K562 (cell line): Measurements from ENCODE around the gene NDFIP1. TPM values are rescaled to one million over a fixed set of nuclear protein-coding genes. Genes with fewer than 3 reads are reported as not detected.

ENCODE experiments used
- ATAC-seq: fragments of 200-7000 bp; cut with Tn5 transposase; 3 replicates; pipeline ENCODE4 v1.9.1; 2020; ENCODE audit warnings: moderate library complexity
- BruUV-seq: library from RNA; stranded (reverse); fragments of 400-500 nt; replicated peaks from 2 replicates; lab custom pipeline; 2021; lab: Mats Ljungman, UMichigan
- CTCF ChIA-PET: fragments of 300-600 bp; formaldehyde crosslinking; extraction: SDS; loops from one replicate; lab custom pipeline; 2021; ENCODE audit warnings: low intra/inter-chr PET ratio; lab: Yijun Ruan, JAX
- POLR2A ChIA-PET: fragments of 300-600, 350-650 bp; sonication (Branson Sonifier 250); formaldehyde crosslinking; extraction: SDS; loops from one replicate; lab custom pipeline; 2021; ENCODE audit warnings: antibody characterized with exemption, inconsistent platforms; lab: Yijun Ruan, JAX
- DNase-seq, 4 experiments: peaks; one replicate each; pipeline versions ENCODE4 v3.0.0 to v3.0.0-alpha.2; 2011 to 2018; ENCODE audit warnings: low spot score in 3 of 4, mixed read lengths in 3 of 4; ENCODE audit errors: extremely low read depth in 1 of 4
- FAIRE-seq: peaks from 2 replicates; lab custom pipeline; 2011; peaks lifted over from hg19 to GRCh38; lab: Jason Lieb, UNC
- H2AFZ ChIP-seq: 2 replicates; pipeline ENCODE4 v1.6.0; 2011; ENCODE audit warnings: low read depth, low read length, control low read depth, inconsistent platforms
- H3K27ac ChIP-seq: fragments of 200-600 bp; 3 replicates; pipeline ENCODE4 v1.8.0; 2011; ENCODE audit warnings: low read depth, mild to moderate bottlenecking, control low read depth, inconsistent platforms, low read length, moderate library complexity, mixed read lengths; ENCODE audit errors: extremely low read depth
- H3K27me3 ChIP-seq, 2 experiments: fragments of 300-600 bp in 1 of 2; 2 replicates in 1 of 2; 3 replicates in 1 of 2; pipeline versions ENCODE4 v1.6.0 to v1.8.0; 2011; ENCODE audit warnings: inconsistent platforms in 2 of 2, low read length in 2 of 2, mild to moderate bottlenecking in 1 of 2, mixed read lengths in 1 of 2, moderate library complexity in 1 of 2; ENCODE audit not compliant: control insufficient read depth in 2 of 2, insufficient read depth in 2 of 2
- H3K36me3 ChIP-seq: fragments of 300-600 bp; 3 replicates; pipeline ENCODE4 v1.8.0; 2011; ENCODE audit warnings: mild to moderate bottlenecking, low read length, inconsistent platforms; ENCODE audit not compliant: control insufficient read depth, insufficient read depth
- H3K4me1 ChIP-seq, 2 experiments: fragments of 200-600 bp in 1 of 2; replicated peaks in 1 of 2; 2 replicates in 1 of 2; 3 replicates in 1 of 2; pipeline versions ENCODE4 v1.5.1 to v1.8.0; 2011; ENCODE audit warnings: inconsistent platforms in 2 of 2, low read length in 2 of 2, mild to moderate bottlenecking in 1 of 2, mixed read lengths in 1 of 2, moderate library complexity in 1 of 2; ENCODE audit not compliant: control insufficient read depth in 2 of 2, insufficient read depth in 2 of 2
- H3K4me2 ChIP-seq: 2 replicates; pipeline ENCODE4 v1.6.1; 2011; ENCODE audit warnings: low read length, control low read depth, inconsistent platforms, mixed read lengths; ENCODE audit not compliant: insufficient read depth
- H3K4me3 ChIP-seq: fragments of 200-600 bp; sonication (generic), shearing (Covaris generic); 2 replicates; pipeline ENCODE4 v1.5.1; 2016; ENCODE audit warnings: control low read depth, inconsistent platforms
- H3K79me2 ChIP-seq: fragments of 200-600 bp; 3 replicates; pipeline ENCODE4 v1.8.0; 2011; ENCODE audit warnings: low read length, inconsistent platforms; ENCODE audit not compliant: control insufficient read depth, insufficient read depth
- H3K9ac ChIP-seq, 2 experiments: 2 replicates each; pipeline versions ENCODE4 v1.6.0 to v1.6.1; 2011; ENCODE audit warnings: low read depth in 2 of 2, low read length in 2 of 2, control low read depth in 1 of 2, inconsistent platforms in 1 of 2, mild to moderate bottlenecking in 1 of 2, mixed read lengths in 1 of 2; ENCODE audit not compliant: insufficient read depth in 1 of 2
- H3K9me1 ChIP-seq: one replicate; pipeline ENCODE4 v1.6.0; 2011; ENCODE audit warnings: inconsistent platforms, mild to moderate bottlenecking, low read length, moderate library complexity; ENCODE audit not compliant: control insufficient read depth, insufficient read depth
- H3K9me3 ChIP-seq: replicated peaks from 2 replicates; pipeline ENCODE4 v1.5.1; 2011; ENCODE audit warnings: low read depth, low read length, inconsistent platforms; ENCODE audit not compliant: control insufficient read depth, insufficient read depth
- H4K20me1 ChIP-seq: replicated peaks from 2 replicates; pipeline ENCODE4 v1.6.1; 2011; ENCODE audit warnings: low read length, inconsistent platforms, mixed read lengths; ENCODE audit not compliant: control insufficient read depth, insufficient read depth
- ADNP ChIP-seq: fragments of 200-800 bp; sonication (Bioruptor generic); IDR thresholded peaks from 2 replicates; pipeline ENCODE4 v1.6.1; 2016; ENCODE audit warnings: missing genetic modification characterization, missing compliant biosample characterization
- ATF1 ChIP-seq, 2 experiments: fragments of 450-650 bp in 1 of 2; IDR thresholded peaks; 2 replicates each; pipeline ENCODE4 v1.6.1; 2016; ENCODE audit warnings: missing compliant biosample characterization in 1 of 2, missing genetic modification characterization in 1 of 2
- CREB1 ChIP-seq, 2 experiments: sonication (generic) in 1 of 2; formaldehyde crosslinking in 1 of 2; IDR thresholded peaks; 2 replicates each; pipeline versions ENCODE4 v1.6.1 to v1.8.0; 2012 to 2022; ENCODE audit warnings: inconsistent platforms in 1 of 2, mild to moderate bottlenecking in 1 of 2, missing genetic modification reagents in 1 of 2, moderate library complexity in 1 of 2
- KDM5B ChIP-seq: fragments of 200-600 bp; sonication (generic); IDR thresholded peaks from 2 replicates; pipeline ENCODE4 v1.6.1; 2012; ENCODE audit warnings: low read depth, mild to moderate bottlenecking, moderate library complexity, low read length, control low read depth, inconsistent platforms; ENCODE audit not compliant: insufficient replicate concordance
- MED1 ChIP-seq: sonication (generic); formaldehyde crosslinking; IDR thresholded peaks from 2 replicates; pipeline ENCODE4 v1.8.1; 2023; ENCODE audit warnings: missing genetic modification reagents, borderline replicate concordance
- PPARD ChIP-seq: fragments of 250-450 bp; sonication (Bioruptor Pico); IDR thresholded peaks from 2 replicates; pipeline ENCODE4 v1.8.0; 2022; ENCODE audit warnings: inconsistent platforms, mild to moderate bottlenecking, moderate library complexity
- TAF7 ChIP-seq: fragments of 450-650 bp; IDR thresholded peaks from 2 replicates; pipeline ENCODE4 v1.6.1; 2016; ENCODE audit warnings: missing genetic modification characterization, missing compliant biosample characterization
- TBP ChIP-seq: optimal IDR thresholded peaks from 2 replicates; pipeline ENCODE3; 2011; ENCODE audit warnings: low read depth, low read length, improper control_type of control experiment
- YY1 ChIP-seq, 3 experiments: IDR thresholded peaks; 2 replicates each; pipeline ENCODE4 v1.6.1; 2011; ENCODE audit warnings: low read length in 2 of 3, mild to moderate bottlenecking in 2 of 3, moderate library complexity in 2 of 3, borderline replicate concordance in 1 of 3, control low read depth in 1 of 3, low read depth in 1 of 3; ENCODE audit not compliant: insufficient read depth in 3 of 3, insufficient replicate concordance in 2 of 3, control insufficient read depth in 1 of 3, insufficient read length in 1 of 3; ENCODE audit errors: extremely low read depth in 1 of 3
- ZBTB5 ChIP-seq: fragments of 450-650 bp; IDR thresholded peaks from 2 replicates; pipeline ENCODE4 v1.6.1; 2017; ENCODE audit warnings: antibody characterized with exemption
- ZNF134 ChIP-seq: fragments of 250-450 bp; sonication (Bioruptor Pico); conservative IDR thresholded peaks from 2 replicates; pipeline ENCODE4 v1.4.0; 2020
- WGBS: fragments of 100-300 bp; shearing (Covaris generic); methylation state at CpG from one replicate; pipeline ENCODE4 v1.1.6; 2016; ENCODE audit warnings: low coverage, mixed read lengths; ENCODE audit not compliant: insufficient coverage; ENCODE audit errors: missing lambda C conversion rate; 5-methylcytosine and 5-hydroxymethylcytosine counted together
- in situ Hi-C: fragments of 300-500 bp; cut with MboI; formaldehyde crosslinking; loops from 4 replicates; pipeline ENCODE4 v1.15.0; 2018; ENCODE audit warnings: inconsistent platforms, mixed read lengths
- intact Hi-C: fragments of 100-400 bp; cut with micrococcal nuclease; formaldehyde crosslinking; loops from 2 replicates; pipeline ENCODE4 v1.14.2; 2022
- polyA plus RNA-seq, 8 experiments: library from polyadenylated mRNA; depleted of rRNA in 4 of 8; stranded (reverse) in 5 of 8; unstranded in 3 of 8; fragments of >200 nt; fragmentation: Nextera tagmentation in 2 of 8; fragmentation: Illumina TruSeq in 1 of 8; extraction: Ambion mirVana in 2 of 8; extraction: Trizol in 1 of 8; gene quantifications; 2 replicates each; pipeline versions ENCODE4 v1.2.1 to v1.2.3, GENCODE V29; 2011 to 2014; ENCODE audit warnings: inconsistent platforms in 1 of 8, missing spikeins in 1 of 8
- total RNA-seq, 7 experiments: library from RNA; depleted of rRNA in 6 of 7; stranded (reverse); fragments of >200 nt in 6 of 7; fragmentation: Illumina TruSeq in 2 of 7; extraction: Trizol in 2 of 7; gene quantifications; 2 replicates each; pipeline versions ENCODE4 v1.2.1 to v1.2.3, GENCODE V29; 2011 to 2021; ENCODE audit warnings: low replicate concordance in 1 of 7

The NDFIP1 gene
- total and polyA plus RNA-seq, 9 of the 15 experiments (the other 6 are each of a cell fraction or from before 2014, with no cell fraction given): 5.3 to 37.5 (median 31.9) TPM

- H3K27me3 ChIP-seq: no peaks in the 10 kb centered on the region
- no TSS peak for BruUV-seq
- 39% methylated on average over 3 of the region's 3 CpGs for WGBS
- no peaks in the 10 kb centered on the region for H3K9me3 ChIP-seq
- H3K9me1 ChIP-seq: no peaks in the 10 kb centered on the region
- TF ChIP-seq PPARD (no peak), YY1 (IDR thresholded peaks at IDR 0.05; ENCODE audit: borderline replicate concordance in 1 of 3, control insufficient read depth in 1 of 3, extremely low read depth in 1 of 3, insufficient read depth in 3 of 3, insufficient read length in 1 of 3, insufficient replicate concordance in 2 of 3, low read depth in 1 of 3, low read length in 2 of 3) (peak in 1 of 3 experiments; percentile 50)
- TF ChIP-seq, all 486 proteins: peak for 1
- FAIRE-seq (no peak), ATAC-seq (no peak), DNase-seq (no peak)
- Histone ChIP-seq H3K4me1 (no peaks in the 10 kb centered on the region; a peak in 1 of 5 replicates), H3K4me3 (no peak overlapping the region), H3K27ac (no peak overlapping the region), H3K36me3 (no peaks in the 10 kb centered on the region), H3K79me2 (no peaks in the 10 kb centered on the region), H4K20me1 (no peaks in the 10 kb centered on the region), H3K9ac (no peak overlapping the region), H3K4me2 (no peak overlapping the region), H2AFZ (0 out of 2 replicates have a peak overlapping the region, but pooled peaks have one; percentile 5)
- in situ Hi-C loops (no loop called here), intact Hi-C loops (no loop called here)
- ChIA-PET POLR2A (interaction anchor here (0.7 to 1.0 kb wide), 2 partner anchors 9 to 12 kb away, joined by 3 to 4 read pairs; no protein-coding TSS in a partner anchor), CTCF (no interaction called here)
Observed at GRCh38 chr5:142078221-142078620, 30.4 kb upstream of the NDFIP1 start.

GRCh38 chr5:142078706-142079105 lies 29.9 kb upstream of the NDFIP1 start:
- in situ Hi-C loops (no loop called here), intact Hi-C loops (no loop called here)
- BruUV-seq: no TSS peak
- POLR2A ChIA-PET: interaction anchor here (0.7 to 1.0 kb wide), 2 partner anchors 9 to 13 kb away, joined by 3 to 4 read pairs; no protein-coding TSS in a partner anchor
- CTCF ChIA-PET: interaction anchor here (0.5 kb wide), 2 partner anchors 101 to 376 kb away, joined by 3 read pairs; no protein-coding TSS in a partner anchor
- Histone ChIP-seq H3K27ac (no peak overlapping the region), H3K27me3 (no peaks in the 10 kb centered on the region), H3K4me3 (no peak overlapping the region), H4K20me1 (no peaks in the 10 kb centered on the region; the same call in 1 of the 2 replicates), H3K9me3 (no peaks in the 10 kb centered on the region), H3K36me3 (no peaks in the 10 kb centered on the region), H3K9me1 (no peaks in the 10 kb centered on the region), H2AFZ (no peak overlapping the region), H3K9ac (no peak overlapping the region), H3K4me2 (no peak overlapping the region), H3K4me1 (no peaks in the 10 kb centered on the region; a peak in 1 of 5 replicates), H3K79me2 (no peaks in the 10 kb centered on the region)
- TF ChIP-seq TBP: no peak
- TF ChIP-seq ATF1 (CRISPR knock-in tag; IDR thresholded peaks at IDR 0.05): no peak
- no peak for TF ChIP-seq ATF1 (tag; IDR thresholded peaks at IDR 0.05)
- TF ChIP-seq TAF7 (tag): no peak
- TF ChIP-seq KDM5B: no peak
- no peak for TF ChIP-seq MED1 (CRISPR knock-in tag)
- no peak for TF ChIP-seq ZBTB5
- no peak for TF ChIP-seq ZNF134
- TF ChIP-seq CREB1 (IDR thresholded peaks at IDR 0.05): no peak
- TF ChIP-seq CREB1 (CRISPR knock-in tag; IDR thresholded peaks at IDR 0.05): no peak
- no peak for TF ChIP-seq ADNP (tag)
- DNase-seq: no peak
- no peak for ATAC-seq
- 20% methylated on average over 1 of the region's 1 CpG for WGBS
- no peak for FAIRE-seq
